Measurements from ENCODE around the gene ATG5. TPM values are rescaled to one million over a fixed set of nuclear protein-coding genes. Genes with fewer than 3 reads are reported as not detected.

ATG5 gene
- total and polyA plus RNA-seq, 12 donors, result 20.1 to 65.9 (median 41.9) TPM

- no peak overlapping the region for H3K27ac ChIP-seq
- H3K27me3 ChIP-seq, result no peaks in the 10 kb centered on the region
- no peaks in the 10 kb centered on the region for H3K9me3 ChIP-seq (replicated peaks in 1 of 3)
- no peaks in the 10 kb centered on the region for H3K36me3 ChIP-seq (replicated peaks in 1 of 2)
- intact Hi-C loops (cut with DNase I), result no loop called here
- no peak overlapping the region for H3K4me3 ChIP-seq
- DNase-seq, result no peak
- TF ChIP-seq CTCF (IDR thresholded peaks at IDR 0.05), result no peak
- no peak for TF ChIP-seq POLR2A (IDR thresholded peaks at IDR 0.05)
- 86 to 95% (median 89%) methylated on average over 3 of the region's 3 CpGs for WGBS, 4 donors
- H3K4me1 ChIP-seq (replicated peaks in 1 of 2), result no peaks in the 10 kb centered on the region
Observed at GRCh38 chr6:106165885-106166485, 159.6 kb downstream of the ATG5 start.

GRCh38 chr6:106163966-106164877, 161.3 kb downstream of the ATG5 start:
- Histone ChIP-seq H3K27ac (peak overlapping the region; percentile 10 to 77 (median 66)), H3K4me1 (replicated peaks in 1 of 2) (no peaks in the 10 kb centered on the region), H3K4me3 (no peak overlapping the region), H3K27me3 (no peaks in the 10 kb centered on the region), H3K9me3 (replicated peaks in 1 of 3) (no peaks in the 10 kb centered on the region), H3K36me3 (replicated peaks in 1 of 2) (no peaks in the 10 kb centered on the region)
- DNase-seq, result peak; percentile 16 to 57 (median 32)
- intact Hi-C loops (cut with DNase I), result no loop called here
- no peak for TF ChIP-seq POLR2A (IDR thresholded peaks at IDR 0.05)
- no peak for TF ChIP-seq CTCF (IDR thresholded peaks at IDR 0.05)
- 64 to 72% (median 66%) methylated on average over 17 of the region's 17 CpGs for WGBS, 4 donors

- Histone ChIP-seq H3K27me3 (no peaks in the 10 kb centered on the region), H3K4me3 (no peak overlapping the region), H3K27ac (peak overlapping the region in 4 of 5 donors; percentile 10 to 77 (median 68)), H3K9me3 (replicated peaks in 1 of 3) (no peaks in the 10 kb centered on the region), H3K4me1 (replicated peaks in 1 of 2) (no peaks in the 10 kb centered on the region), H3K36me3 (replicated peaks in 1 of 2) (no peaks in the 10 kb centered on the region)
- intact Hi-C loops (cut with DNase I), result no loop called here
- TF ChIP-seq POLR2A (IDR thresholded peaks at IDR 0.05) (no peak), CTCF (IDR thresholded peaks at IDR 0.05) (peak in 3 of 6 experiments; percentile 8 to 21 (median 15))
- WGBS, 4 donors, result 22 to 36% (median 29%) methylated on average over 6 to 7 of the region's 7 CpGs
- peak; percentile 22 to 64 (median 51) for DNase-seq
Observed at GRCh38 chr6:106163446-106163965, 162.1 kb downstream of the ATG5 start.

- H3K4me1 ChIP-seq (replicated peaks in 1 of 2), result no peaks in the 10 kb centered on the region
- no peak for TF ChIP-seq CTCF (IDR thresholded peaks at IDR 0.05)
- TF ChIP-seq POLR2A (IDR thresholded peaks at IDR 0.05), result no peak
- DNase-seq, result no peak
- no peaks in the 10 kb centered on the region for H3K36me3 ChIP-seq (replicated peaks in 1 of 2)
- H3K27me3 ChIP-seq, result no peaks in the 10 kb centered on the region
- H3K9me3 ChIP-seq (replicated peaks in 1 of 3), result no peaks in the 10 kb centered on the region
- H3K27ac ChIP-seq, result peak overlapping the region in 2 of 5 donors; percentile 71 to 77
- H3K4me3 ChIP-seq, result no peak overlapping the region
- WGBS, 4 donors, result 88 to 95% (median 92%) methylated on average over 4 of the region's 4 CpGs
- intact Hi-C loops (cut with DNase I), result no loop called here
Observed at GRCh38 chr6:106162921-106163320, 162.6 kb downstream of the ATG5 start.
